IPS DF 4.7 (cell line): Measurements from ENCODE around the gene NCMAP.
"Not testable (repeated sequence)": the region's sequence is repeated elsewhere in the genome, so short reads cannot be mapped to it uniquely, and the experiment has no call there.

ENCODE experiments used
- DNase-seq: peaks from one replicate; pipeline ENCODE4 v3.0.0-alpha.2; 2013; ENCODE audit warnings: low spot score; ENCODE audit errors: extremely low read depth

The NCMAP gene

GRCh38 chr1:24555591-24556413, at the start of gene NCMAP:
Gene NCMAP (plus strand): TSS chr1:24556087. CDS start chr1:24595431, 39,344 bp downstream.
- DNase-seq, result no peak

DNA sequence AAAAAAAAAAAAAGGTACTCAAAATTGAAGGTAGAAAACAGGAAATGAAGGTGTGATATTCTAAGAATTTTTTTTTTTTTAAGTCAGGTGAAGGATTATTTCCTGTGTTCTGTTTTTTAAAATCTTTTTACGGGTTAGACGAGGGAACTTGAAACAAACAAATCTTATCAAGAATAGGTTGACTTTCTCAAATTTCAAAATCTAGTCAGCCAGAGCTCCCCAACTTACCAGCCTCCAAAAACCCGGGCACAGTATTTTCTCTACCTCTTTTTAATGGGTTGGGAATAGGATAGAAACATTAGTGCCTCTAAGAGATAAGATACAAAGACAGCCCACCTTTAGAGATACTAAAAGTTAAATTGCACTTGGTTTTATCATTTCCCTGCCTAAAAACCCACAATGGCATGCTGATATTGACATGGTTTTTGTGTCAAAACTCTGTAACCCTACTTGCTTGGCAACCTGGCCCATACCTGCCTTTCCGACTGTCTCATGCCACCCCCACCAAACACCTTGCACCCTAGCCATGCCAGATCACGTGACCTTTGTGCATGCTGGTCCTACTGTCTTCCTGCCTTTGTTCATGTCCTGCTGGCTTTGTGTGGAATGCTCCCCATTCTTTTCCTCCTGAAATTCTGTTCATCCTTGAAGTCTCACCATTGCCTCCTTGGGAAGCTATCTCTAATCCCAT, 49.1 kb upstream of the NCMAP start:
- no peak for DNase-seq

DNA sequence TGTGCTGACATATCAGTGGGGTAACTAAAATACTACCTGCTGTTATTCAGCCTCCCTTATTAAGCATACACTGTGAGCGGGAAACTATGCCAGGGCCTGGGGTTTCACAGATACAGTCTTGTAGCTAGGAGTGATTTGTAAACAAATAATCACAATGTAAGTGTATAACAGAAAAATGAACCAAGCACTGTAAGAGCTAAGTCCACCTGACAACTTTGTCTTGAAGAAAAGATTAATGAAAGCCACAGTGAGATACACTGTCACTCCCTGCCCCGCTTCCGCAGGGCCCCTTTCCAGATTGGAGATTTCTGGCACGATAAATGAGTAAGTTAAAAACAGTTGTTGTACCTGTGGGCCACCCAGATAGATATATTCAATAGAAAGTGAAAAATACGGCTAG, 48.5 kb upstream of the NCMAP start:
- DNase-seq, result no peak

DNA sequence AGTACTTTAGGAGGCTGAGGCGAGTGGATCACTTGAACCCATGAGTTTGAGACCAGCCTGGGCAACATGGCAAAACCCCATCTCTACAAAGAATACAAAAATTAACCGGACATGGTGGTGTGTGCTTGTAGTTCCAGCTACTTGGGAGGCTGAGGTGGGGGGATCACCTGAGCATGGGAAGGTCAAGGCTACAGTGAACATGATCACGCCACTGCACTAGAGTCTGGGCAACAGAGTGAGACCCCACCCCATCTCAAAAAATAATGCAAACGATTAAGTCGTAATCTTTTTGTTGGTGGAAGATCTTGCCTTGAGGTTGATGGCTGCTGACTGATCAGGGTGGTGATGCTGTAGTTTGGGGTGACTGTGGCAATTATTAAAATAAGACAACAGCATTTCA, 47.0 kb upstream of the NCMAP start:
- no peak for DNase-seq

DNA sequence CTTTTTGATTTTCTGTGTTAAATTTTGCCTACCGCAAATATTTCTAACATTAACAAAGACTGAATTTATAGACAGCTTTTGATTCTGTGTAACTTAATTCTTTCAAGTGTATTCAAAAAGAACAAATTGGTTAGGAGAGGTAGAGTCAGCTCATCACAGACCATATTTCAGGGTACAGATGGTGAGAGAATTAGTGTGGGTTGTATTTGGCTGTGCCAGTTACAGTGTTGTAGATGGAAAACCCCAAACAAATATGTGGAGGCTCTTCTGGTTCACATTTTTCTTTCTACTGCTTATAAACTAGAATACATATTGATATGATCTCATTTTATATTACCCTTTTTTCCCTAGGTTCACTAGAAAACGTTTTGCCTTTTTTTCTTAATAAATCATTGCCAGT, 42.2 kb upstream of the NCMAP start:
- DNase-seq, result no peak

DNA sequence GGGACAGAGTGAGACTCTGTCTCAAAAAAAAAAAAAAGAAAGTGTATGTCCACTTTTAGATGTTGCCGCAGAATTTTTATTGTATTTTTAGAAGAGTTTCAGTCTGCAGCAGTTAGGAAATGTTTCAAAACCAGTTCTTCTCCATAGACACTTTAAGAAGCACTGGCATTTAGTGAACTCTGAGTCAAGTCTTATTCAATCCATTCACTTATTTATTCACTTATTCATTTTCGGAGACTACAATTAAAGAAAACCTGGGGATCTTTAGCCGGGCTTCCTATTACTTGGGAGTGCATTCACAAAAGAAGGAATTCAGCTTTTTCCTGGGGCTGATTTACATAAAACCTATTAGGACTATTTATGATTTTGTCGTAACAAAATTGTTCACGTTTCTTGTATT, 40.9 kb upstream of the NCMAP start:
- no peak for DNase-seq

- DNase-seq, result not testable (repeated sequence)
Observed at GRCh38 chr1:24515671-24516209, 40.1 kb upstream of the NCMAP start.

- DNase-seq, result no peak
Observed at GRCh38 chr1:24516506-24516905, 39.4 kb upstream of the NCMAP start.

DNA sequence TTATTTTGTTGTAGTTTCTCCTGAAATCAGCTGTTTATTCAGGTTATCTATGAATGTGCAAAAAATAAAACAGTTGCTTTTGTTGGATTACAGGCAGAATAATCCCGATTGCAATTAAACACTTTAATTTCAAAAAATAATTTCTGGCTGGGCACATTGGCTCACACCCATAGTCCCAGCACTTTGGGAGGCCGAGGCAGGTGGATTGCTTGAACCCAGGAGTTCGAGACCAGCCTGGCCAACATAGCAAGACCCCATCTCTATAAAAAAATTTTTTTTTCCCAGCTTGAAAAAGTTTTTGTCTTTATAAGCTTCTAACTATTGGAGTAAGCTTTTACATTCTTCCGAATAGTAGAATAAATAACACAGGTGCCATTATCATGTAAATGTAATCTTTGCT, 38.0 kb upstream of the NCMAP start:
- DNase-seq, result no peak

DNA sequence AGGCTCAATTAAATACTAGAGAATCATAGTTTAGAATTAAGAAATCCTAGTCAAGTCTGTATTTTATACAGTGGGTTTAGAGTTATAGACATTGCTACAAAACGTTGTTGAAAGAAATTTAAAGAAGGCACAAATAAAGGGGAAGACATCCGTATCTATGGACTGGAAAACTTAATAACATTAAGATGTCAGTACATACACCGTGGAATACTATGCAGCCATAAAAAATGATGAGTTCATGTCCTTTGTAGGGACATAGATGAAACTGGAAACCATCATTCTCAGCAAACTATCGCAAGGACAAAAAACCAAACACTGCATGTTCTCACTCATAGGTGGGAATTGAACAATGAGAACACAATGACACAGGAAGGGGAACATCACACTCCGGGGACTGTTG, 35.6 kb upstream of the NCMAP start:
- not testable (repeated sequence) for DNase-seq

DNA sequence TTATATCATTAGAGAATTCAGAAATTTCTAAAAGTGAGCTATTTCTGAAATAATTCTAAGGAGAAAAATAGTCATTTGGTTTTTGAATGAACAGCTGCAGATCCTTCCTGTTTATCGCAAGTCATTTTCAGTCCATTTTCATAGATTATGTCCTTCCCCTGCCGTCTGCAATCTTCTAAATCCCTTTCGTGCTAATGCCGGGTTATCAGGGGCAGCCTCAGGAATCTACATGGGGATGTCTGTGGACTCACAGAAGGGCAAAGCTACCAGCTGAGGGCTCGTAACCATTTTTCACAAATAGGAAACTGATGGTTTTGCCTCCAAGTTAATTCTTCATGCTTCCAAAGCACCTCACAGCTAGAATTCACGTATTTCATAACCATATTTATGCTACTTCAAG, 30.3 kb upstream of the NCMAP start:
- DNase-seq, result no peak

GRCh38 chr1:24526045-24526444, 29.8 kb upstream of the NCMAP start:
- DNase-seq, result no peak

DNA sequence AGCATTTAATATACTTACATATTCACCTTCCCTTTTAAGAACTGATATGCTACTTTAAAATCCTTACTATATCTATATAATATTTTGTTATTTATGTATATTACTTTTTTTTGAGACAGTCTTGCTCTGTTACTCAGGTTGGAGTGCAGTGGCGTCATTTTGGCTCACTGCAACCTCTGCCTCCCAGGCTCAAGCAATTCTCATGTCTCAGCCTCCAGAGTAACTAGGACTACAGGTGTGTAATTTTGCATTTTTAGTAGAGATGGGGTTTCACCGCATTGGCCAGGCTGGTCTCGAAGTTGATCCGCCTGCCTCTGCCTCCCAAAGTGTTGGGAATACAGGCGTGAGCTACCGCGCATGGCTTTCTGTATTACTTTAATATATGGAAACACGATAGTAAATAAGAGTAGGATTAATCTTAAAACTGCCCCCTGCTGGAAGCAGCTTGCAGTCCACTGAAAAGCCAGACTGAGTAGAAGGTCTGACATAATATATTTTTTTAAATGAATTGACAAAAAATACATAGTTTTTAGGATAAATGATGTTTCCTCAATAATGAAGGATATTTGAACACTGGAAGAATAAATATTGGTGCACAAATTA, 28.8 kb upstream of the NCMAP start:
- DNase-seq, result no peak

DNA sequence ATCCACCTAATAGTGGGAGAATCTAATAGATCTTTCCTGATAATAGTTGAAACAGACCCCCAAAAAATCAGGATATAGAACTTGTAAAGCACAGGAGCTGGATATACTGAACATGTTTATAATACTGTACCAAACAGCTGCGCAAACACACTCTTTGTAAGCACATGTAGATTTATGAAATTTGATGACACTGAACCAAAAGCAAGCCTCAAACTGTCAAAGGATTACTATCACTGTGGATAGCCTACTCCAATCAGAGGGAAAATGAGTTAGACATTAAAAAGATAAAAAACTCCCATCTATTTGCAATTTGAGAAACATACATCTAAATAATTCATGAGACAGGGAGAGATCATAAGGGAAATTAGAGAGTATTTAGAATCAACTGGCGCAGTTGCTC, 27.1 kb upstream of the NCMAP start:
- no peak for DNase-seq

DNA sequence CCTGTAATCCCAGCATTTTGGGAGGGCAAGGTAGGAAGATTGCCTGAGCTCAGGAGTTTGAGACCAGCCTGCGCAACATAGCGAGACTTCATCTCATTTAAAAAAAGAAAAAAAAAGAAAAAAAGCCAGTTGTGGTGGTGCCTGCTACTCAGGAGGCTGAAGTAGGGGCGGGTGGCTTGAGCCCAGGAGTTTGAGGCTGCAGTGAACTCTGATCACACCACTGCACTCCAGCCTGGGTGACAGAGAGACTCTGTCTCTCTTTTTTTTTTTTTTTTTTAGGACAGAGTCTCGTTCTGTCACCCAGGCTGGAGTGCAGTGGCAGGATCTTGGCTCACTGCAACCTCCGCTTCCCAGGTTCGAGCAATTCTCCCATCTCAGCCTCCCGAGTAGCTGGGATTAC, 26.6 kb upstream of the NCMAP start:
- DNase-seq, result not testable (repeated sequence)

- no peak for DNase-seq
Observed at GRCh38 chr1:24535021-24535424, 20.9 kb upstream of the NCMAP start.

- DNase-seq, result no peak
Observed at GRCh38 chr1:24535778-24536177, 20.1 kb upstream of the NCMAP start.

- DNase-seq, result no peak
Observed at GRCh38 chr1:24536391-24536840, 19.5 kb upstream of the NCMAP start.

GRCh38 chr1:24540051-24540905, 15.6 kb upstream of the NCMAP start:
- DNase-seq, result no peak

GRCh38 chr1:24540906-24541710, 14.8 kb upstream of the NCMAP start:
- DNase-seq, result no peak
